ENCODE data around the gene TMEM60. TPM values are rescaled to one million over a fixed set of nuclear protein-coding genes. Genes with fewer than 3 reads are reported as not detected.

TMEM60 gene
- total and polyA plus RNA-seq, 2 of the 13 experiments (the other 11 are each of a cell fraction or from before 2014, with no cell fraction given): 25.6 to 27.7 TPM

- BruUV-seq (replicated peaks): no TSS peak
- CTCF ChIA-PET (ENCODE audit: low intra/inter-chr PET ratio, low total read pairs): no interaction called here
These were observed 2.5 kb upstream of the TMEM60 start for GRCh38 chr7:77800730-77801129.

More at GRCh38 chr7:77800730-77801129, 2.5 kb upstream of the TMEM60 start:
- Histone ChIP-seq H3K4me3 (replicated peaks in 1 of 3; ENCODE audit: insufficient read depth in 1 of 3, low read depth in 2 of 3, low read length in 3 of 3) (no peak overlapping the region), H3K4me1 (ENCODE audit: insufficient read depth, low read length) (peaks cover 37% of the 10 kb centered on the region), H3K4me2 (ENCODE audit: low read depth, low read length) (peak overlapping the region; percentile 68; the same call in 1 of the 2 replicates), H3K27me3 (ENCODE audit: control insufficient read depth in 1 of 2, insufficient read depth in 2 of 2, low read length in 2 of 2) (no peaks in the 10 kb centered on the region; a peak in 1 of 5 replicates), H3K36me3 (replicated peaks in 1 of 2; ENCODE audit: control insufficient read depth in 1 of 2, insufficient read depth in 2 of 2, low read length in 2 of 2) (no peaks in the 10 kb centered on the region), H2AFZ (ENCODE audit: low read length) (no peak overlapping the region), H3K27ac (ENCODE audit: extremely low read length, insufficient read depth, low read length) (no peak overlapping the region), H3K79me2 (ENCODE audit: insufficient read depth, low read length) (peaks cover 29% of the 10 kb centered on the region), H3K9me3 (ENCODE audit: low read length) (no peaks in the 10 kb centered on the region), H3K9ac (ENCODE audit: insufficient read depth, low read depth, low read length) (no peak overlapping the region), H4K20me1 (ENCODE audit: insufficient read depth, low read length) (no peaks in the 10 kb centered on the region; the same call in 1 of the 2 replicates)
- TF ChIP-seq ZNF234 (CRISPR knock-in tag; conservative IDR thresholded peaks at IDR 0.05): no peak
- TF ChIP-seq FOXO4 (CRISPR knock-in tag; conservative IDR thresholded peaks at IDR 0.05): no peak
- no peak for TF ChIP-seq E2F2 (CRISPR knock-in tag; IDR thresholded peaks at IDR 0.05; ENCODE audit: borderline replicate concordance)
- TF ChIP-seq MTERF4 (CRISPR knock-in tag; IDR thresholded peaks at IDR 0.05): no peak
- TF ChIP-seq ZNF383 (CRISPR knock-in tag; IDR thresholded peaks at IDR 0.05; ENCODE audit: borderline replicate concordance): no peak
- no peak for TF ChIP-seq NR2F1 (CRISPR knock-in tag; IDR thresholded peaks at IDR 0.05)
- no peak for TF ChIP-seq ZNF883 (CRISPR knock-in tag; IDR thresholded peaks at IDR 0.05; ENCODE audit: not compliant biosample characterization)
- no peak for TF ChIP-seq ZNF747 (CRISPR knock-in tag; IDR thresholded peaks at IDR 0.05; ENCODE audit: borderline replicate concordance)
- no peak for TF ChIP-seq CENPT (CRISPR knock-in tag; IDR thresholded peaks at IDR 0.05; ENCODE audit: low read depth)
- no peak for TF ChIP-seq ZNF704 (CRISPR knock-in tag; IDR thresholded peaks at IDR 0.05; ENCODE audit: borderline replicate concordance)
- TF ChIP-seq ZNF710 (CRISPR knock-in tag; IDR thresholded peaks at IDR 0.05; ENCODE audit: borderline replicate concordance): no peak
- no peak for TF ChIP-seq SNAPC5 (CRISPR knock-in tag; IDR thresholded peaks at IDR 0.05; ENCODE audit: borderline replicate concordance)
- TF ChIP-seq NR2F2 (IDR thresholded peaks at IDR 0.05; ENCODE audit: borderline replicate concordance, low read depth): no peak
- no peak for TF ChIP-seq ZNF235 (CRISPR knock-in tag; IDR thresholded peaks at IDR 0.05; ENCODE audit: borderline replicate concordance)
- no peak for TF ChIP-seq ZNF782 (CRISPR knock-in tag; IDR thresholded peaks at IDR 0.05; ENCODE audit: borderline replicate concordance)
- no peak for TF ChIP-seq ZFP37 (CRISPR knock-in tag; IDR thresholded peaks at IDR 0.05; ENCODE audit: borderline replicate concordance)
- TF ChIP-seq EEA1 (CRISPR knock-in tag; IDR thresholded peaks at IDR 0.05; ENCODE audit: borderline replicate concordance): no peak
- ATAC-seq (no peak), FAIRE-seq (no peak), DNase-seq (ENCODE audit: low spot score) (no peak)
- in situ Hi-C loops (cut with HindIII; ENCODE audit: extremely low pct_ligation_motif_present, low pct_unique_long_range_greater_than_20kb): no loop called here
- WGBS (ENCODE audit: low lambda C conversion rate): 97% methylated on average over 2 of the region's 2 CpGs
- POLR2A ChIA-PET: no interaction called here
- intact Hi-C loops (cut with micrococcal nuclease; ENCODE audit: unreplicated experiment): no loop called here

All from HepG2 (cell line).